ENCODE results near the gene SLC27A4. TPM values are rescaled to one million over a fixed set of nuclear protein-coding genes. Genes with fewer than 3 reads are reported as not detected.

The SLC27A4 gene
- total RNA-seq, 1 experiment from 2014 or later, result 17.0 TPM

DNA sequence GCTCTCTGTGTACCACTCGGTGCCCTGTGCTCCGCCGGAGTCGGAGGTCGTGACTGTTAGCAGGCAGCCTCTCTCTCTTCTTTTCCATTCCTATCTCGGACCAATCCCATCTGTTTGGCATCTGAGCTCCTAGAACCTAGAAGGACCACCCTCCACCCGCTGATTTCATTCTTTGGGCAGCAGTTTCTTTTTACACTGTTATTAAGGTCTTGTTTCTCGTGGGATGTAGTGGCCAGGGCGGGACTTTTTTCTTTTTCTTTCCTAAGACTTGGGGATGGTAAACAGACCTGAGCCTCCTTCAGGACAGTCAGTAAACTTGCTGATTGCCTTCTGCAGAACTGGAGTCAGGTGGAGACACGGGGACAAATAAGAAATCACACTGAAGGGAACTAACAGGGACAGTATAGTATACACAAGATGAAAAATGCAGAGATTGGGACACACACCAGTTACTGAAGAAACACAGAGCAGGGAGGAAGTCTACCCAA, 31.3 kb downstream of the SLC27A4 start:
- peaks cover 44% of the 10 kb centered on the region for H3K27me3 Mint-ChIP-seq (ENCODE audit: low read depth)
- peaks cover 7% of the 10 kb centered on the region; the same call in 1 of the 2 replicates for H3K79me2 ChIP-seq (ENCODE audit: insufficient read depth, low read length)

More for the DNA sequence above, 31.3 kb downstream of the SLC27A4 start:
- Mint-ChIP-seq H3K9me3 (peaks cover 0 to 4% of the 10 kb centered on the region in 2 experiments; a peak in 1 of 5 replicates), H3K4me1 (peaks cover 20 to 22% of the 10 kb centered on the region in 2 experiments), H3K36me3 (ENCODE audit: insufficient read depth in 1 of 3, low read depth in 3 of 3) (peaks cover 0 to 4% (median 0%) of the 10 kb centered on the region in 3 experiments; a peak in 3 of 7 replicates), H3K4me3 (peak overlapping the region; percentile 95 to 99), H3K27ac (peak overlapping the region; percentile 79 to 95 (median 94); a peak in 4 of 7 replicates)
- Histone ChIP-seq H3K27me3 (ENCODE audit: insufficient read depth, low read length) (peaks cover 5% of the 10 kb centered on the region; the same call in 1 of the 2 replicates), H3T11ph (ENCODE audit: low read length) (no peak overlapping the region), H4K91ac (ENCODE audit: insufficient read length, low read depth, low read length) (no peak overlapping the region), H3K9me3 (ENCODE audit: control insufficient read depth, low read depth, low read length) (no peaks in the 10 kb centered on the region), H3K56ac (ENCODE audit: insufficient read length, low read depth, low read length) (no peak overlapping the region), H3K18ac (ENCODE audit: insufficient read length, low read depth, low read length) (no peak overlapping the region), H2BK20ac (ENCODE audit: low read depth, low read length, poor library complexity, severe bottlenecking) (no peak overlapping the region), H3K4ac (ENCODE audit: low read depth, low read length) (no peak overlapping the region), H2BK5ac (ENCODE audit: insufficient read length, low read length) (no peak overlapping the region), H3K79me1 (ENCODE audit: insufficient read depth, low read depth, low read length, poor library complexity, severe bottlenecking) (peaks cover 16% of the 10 kb centered on the region), H4K5ac (ENCODE audit: insufficient read length, low read depth, low read length) (no peak overlapping the region), H2BK12ac (ENCODE audit: insufficient read length, low read depth, low read length) (no peak overlapping the region), H3K23ac (ENCODE audit: insufficient read length, low read depth, low read length) (no peak overlapping the region), H3K9ac (ENCODE audit: extremely low read depth, insufficient read length, low read length) (peak overlapping the region; percentile 67), H3K27ac (ENCODE audit: insufficient read length, low read depth, low read length) (no peak overlapping the region), H2BK120ac (ENCODE audit: low read depth, low read length, poor library complexity, severe bottlenecking) (no peak overlapping the region), H3K4me1 (ENCODE audit: insufficient read depth, low read length) (peaks cover 3% of the 10 kb centered on the region; the same call in 1 of the 2 replicates), H4K20me1 (ENCODE audit: control insufficient read depth, insufficient read depth, insufficient read length) (no peaks in the 10 kb centered on the region), H3K14ac (ENCODE audit: insufficient read depth, low read length) (no peak overlapping the region), H4K8ac (replicated peaks; ENCODE audit: insufficient read length, low read depth, low read length) (no peak overlapping the region), H2AK5ac (ENCODE audit: insufficient read length, low read length) (no peak overlapping the region), H2AFZ (ENCODE audit: low read length) (no peak overlapping the region), H2BK15ac (ENCODE audit: low read depth, low read length) (no peak overlapping the region), H3K4me2 (ENCODE audit: insufficient read depth, insufficient read length, low read length) (peak overlapping the region; percentile 99), H3K23me2 (ENCODE audit: insufficient read length, low read depth, low read length, poor library complexity, severe bottlenecking) (no peaks in the 10 kb centered on the region)
- no peak for TF ChIP-seq CTCF (conservative IDR thresholded peaks at IDR 0.05)
- no peak for DNase-seq
- WGBS (ENCODE audit: extremely low coverage, insufficient read length, low lambda C conversion rate), result no CpG with 5 or more reads among the region's 10 CpGs

Measured in H9 (cell line).